HT1080 (cell line): ENCODE measurements around the gene SNED1. TPM values are rescaled to one million over a fixed set of nuclear protein-coding genes. Genes with fewer than 3 reads are reported as not detected.

Experiments used
- DNase-seq: peaks from one replicate; pipeline ENCODE4 v3.0.0-alpha.2; 2015; ENCODE audit warnings: low read depth
- polyA plus RNA-seq, 2 experiments: library from polyadenylated mRNA; depleted of rRNA; stranded (reverse); fragments of >200 nt; gene quantifications; 2 replicates each; pipeline ENCODE4 v1.2.3, GENCODE V29; 2015
- total RNA-seq: library from RNA; depleted of rRNA; stranded (reverse); fragments of >200 nt; shearing (Covaris generic); gene quantifications from 2 replicates; pipeline ENCODE4 v1.2.3, GENCODE V29; 2014; rRNA removed

Gene SNED1
- 1.8 and 2.7 TPM in 2 replicates for total RNA-seq
- 2.6 and 4.8 TPM in 2 replicates for polyA plus RNA-seq (2015; cell fraction: cytosol; rRNA removed)
- 7.6 and 8.4 TPM in 2 replicates for polyA plus RNA-seq (2015; cell fraction: nucleus; rRNA removed)

DNA sequence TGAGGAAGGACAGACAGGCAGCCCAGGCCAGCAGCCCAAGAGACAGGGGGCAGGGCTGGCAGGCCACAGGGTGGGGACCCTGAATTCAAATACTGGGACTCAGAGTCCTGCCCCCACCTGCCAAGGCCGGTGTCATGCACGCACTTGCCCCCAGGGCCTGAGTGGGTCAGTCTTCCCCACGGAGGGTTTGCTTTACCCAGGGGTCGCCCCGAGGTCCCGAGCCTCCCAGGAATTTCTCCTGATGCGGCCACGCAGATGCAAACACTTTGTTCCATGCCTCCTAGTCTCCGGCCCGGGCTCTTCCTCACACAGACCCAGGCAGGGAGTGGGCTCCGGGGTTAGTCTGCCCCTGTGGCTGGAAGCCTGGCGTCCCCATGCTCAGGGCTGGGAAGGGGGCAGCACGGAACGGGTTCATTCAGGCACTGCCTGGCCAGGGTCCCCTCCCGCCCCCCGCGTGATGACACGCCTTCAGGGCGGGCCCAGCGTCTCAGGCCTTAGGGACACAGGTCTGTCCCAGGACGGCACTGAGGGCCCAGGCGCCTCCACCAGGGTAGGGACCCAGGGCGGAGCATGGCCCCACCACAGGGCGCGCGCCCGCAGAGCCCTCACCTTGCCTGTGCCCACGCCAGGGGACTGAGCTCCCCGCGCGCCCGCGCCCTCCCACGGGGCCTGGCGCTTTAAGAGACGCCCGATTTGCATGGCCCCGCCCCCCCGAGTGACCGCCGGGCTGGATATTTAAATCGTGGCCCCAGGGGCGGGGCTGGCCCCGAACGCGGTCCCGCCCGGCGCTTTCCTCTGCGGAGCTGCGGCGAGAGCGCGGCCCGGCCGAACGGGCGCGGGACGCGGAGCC lies at the start of gene SNED1:
Gene SNED1 (plus strand): TSS at position 763 of the 850 bp plus-strand sequence. CDS start 220 bp downstream, outside the sequence.
- peak; percentile 78 for DNase-seq

DNA sequence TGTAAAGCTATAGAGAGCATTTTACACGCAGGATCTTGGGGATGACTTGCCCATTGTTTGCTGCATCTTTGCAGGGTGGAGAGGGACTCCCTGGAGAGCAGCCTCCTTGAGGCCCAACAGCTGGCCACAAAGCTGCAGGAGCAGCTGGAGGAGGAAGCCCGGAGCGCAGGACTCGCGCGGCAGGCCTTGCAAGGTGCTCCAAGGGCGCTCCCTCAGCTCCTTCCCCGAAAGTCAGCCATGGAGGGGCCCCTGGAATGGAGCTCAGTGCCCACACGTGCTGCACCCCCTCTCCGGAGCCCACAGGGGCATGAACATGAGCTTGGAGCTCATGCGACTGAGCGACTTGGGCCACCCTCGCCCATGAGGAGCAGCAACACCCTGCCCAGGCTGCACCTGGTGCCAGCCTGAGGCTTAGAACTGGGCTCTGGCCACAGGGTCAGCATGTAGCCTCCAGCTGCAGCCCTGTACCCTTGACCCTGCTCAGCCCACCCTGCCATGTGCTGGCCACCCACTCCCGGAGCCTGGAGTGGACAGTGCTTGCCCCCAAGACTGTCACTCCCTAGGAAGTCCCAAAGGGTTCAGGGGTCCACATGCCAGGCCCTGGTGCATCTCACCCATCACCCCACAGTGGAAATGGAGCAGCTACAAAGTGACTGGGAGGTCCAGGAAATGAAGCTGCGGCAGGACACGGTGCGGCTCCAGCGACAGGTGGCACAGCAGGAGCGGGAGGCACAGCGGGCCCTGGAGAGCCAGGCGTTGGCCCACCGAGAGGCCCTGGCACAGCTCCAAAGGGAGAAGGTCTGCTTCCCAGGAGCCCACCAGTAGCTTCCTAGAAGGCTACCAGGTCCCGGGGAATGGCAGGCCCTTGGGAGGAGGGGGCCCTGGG lies 49.3 kb upstream of the SNED1 start:
- no peak for DNase-seq

DNA sequence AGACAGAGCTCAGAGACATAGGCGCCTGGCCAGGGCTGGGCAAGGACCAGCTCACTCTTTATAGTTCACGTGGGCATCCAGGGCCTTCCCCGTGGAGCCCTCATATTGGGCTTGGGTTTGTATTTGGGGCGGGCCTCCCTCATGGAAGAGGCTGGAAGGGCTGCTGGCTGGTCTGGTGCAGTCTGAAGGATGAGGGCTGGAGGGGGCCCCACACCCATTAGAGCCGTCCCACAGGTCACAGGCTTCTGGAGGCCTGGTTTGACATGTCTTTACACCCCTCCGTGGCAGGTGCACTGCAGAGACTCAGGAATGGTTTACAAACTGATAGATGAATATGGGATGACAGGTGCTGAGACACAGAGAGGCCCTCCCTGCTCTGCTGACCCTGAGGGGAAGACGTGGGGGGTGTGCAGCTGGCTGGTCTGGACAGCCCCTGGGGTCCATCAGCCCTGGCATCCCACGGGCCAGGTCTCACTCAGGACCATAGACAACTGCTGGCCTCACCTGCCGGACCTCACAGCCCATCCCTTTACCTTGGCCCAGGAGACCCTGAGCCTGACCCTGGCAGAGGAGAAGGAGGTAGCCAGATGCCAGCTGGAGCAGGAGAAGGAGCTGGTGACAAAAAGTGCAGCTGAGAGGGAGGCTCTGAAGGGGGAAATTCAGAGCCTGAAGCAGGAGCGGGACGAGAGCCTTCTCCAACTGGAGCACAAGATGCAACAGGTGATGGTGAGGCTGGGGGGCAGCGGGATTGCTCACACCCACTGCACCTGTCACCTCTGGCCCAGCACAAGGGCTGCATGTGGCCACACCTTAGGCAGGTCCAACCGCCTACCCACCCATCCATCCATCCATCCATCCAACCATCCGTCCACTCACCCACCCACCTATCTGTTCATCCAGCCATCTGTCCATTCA lies 48.4 kb upstream of the SNED1 start:
- no peak for DNase-seq

DNA sequence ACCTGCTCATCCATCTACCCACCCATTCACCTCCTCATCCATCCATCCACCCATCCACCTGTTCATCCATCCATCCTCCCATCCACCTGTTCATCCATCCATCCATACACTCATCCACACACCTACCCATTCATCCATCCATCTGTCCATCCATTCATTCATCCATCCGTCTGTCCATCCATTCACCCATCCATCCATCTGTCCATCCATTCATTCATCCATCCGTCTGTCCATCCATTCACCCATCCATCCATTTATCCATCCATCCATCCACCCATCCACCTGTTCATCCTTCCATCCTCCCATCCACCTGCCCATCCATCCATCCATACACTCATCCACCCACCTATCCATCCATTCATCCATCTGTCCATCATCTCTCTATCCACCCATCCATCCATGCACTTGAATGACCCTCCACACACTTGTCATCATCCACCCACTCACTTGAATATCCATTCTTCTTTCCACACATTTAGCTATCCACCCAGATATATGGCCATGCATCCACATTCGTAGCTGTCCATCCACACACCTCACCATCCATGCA lies 47.3 kb upstream of the SNED1 start:
- DNase-seq = no peak

DNA sequence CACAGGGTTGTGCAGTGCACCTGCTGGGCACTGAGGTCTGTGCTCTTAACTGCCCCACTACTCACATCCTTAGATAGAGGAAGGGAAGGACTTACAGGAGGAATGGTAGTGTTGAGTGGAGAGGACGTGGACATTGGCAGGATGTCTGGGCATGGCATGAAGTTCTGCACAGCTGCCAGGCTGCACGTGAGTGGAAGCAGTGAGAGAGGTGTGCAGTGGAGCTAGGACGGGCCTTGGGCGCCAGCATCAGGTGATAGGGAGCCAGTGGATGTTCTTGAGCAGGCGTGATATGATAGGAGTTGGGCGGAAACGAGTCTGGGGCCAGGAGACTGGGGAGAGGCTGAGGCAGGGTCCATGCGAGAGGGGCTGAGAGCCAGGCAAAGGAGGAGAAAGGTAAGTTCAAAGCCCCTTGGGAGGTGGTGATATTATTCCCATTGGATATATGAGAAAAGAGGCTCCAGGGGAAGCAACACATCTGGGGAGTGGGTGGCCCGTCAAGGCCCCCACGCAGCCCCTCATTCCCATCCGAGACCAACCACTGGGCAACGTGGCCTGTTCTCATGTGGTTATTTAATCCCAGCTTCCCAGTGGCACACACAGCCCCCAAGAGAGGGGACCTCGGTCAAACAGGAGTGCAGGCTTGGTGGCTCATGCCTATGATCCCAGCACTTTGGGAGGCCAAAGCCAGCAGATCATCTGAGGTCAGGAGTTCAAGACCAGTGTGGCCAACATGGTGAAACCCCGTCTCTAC lies 45.7 kb upstream of the SNED1 start:
- DNase-seq = no peak

DNA sequence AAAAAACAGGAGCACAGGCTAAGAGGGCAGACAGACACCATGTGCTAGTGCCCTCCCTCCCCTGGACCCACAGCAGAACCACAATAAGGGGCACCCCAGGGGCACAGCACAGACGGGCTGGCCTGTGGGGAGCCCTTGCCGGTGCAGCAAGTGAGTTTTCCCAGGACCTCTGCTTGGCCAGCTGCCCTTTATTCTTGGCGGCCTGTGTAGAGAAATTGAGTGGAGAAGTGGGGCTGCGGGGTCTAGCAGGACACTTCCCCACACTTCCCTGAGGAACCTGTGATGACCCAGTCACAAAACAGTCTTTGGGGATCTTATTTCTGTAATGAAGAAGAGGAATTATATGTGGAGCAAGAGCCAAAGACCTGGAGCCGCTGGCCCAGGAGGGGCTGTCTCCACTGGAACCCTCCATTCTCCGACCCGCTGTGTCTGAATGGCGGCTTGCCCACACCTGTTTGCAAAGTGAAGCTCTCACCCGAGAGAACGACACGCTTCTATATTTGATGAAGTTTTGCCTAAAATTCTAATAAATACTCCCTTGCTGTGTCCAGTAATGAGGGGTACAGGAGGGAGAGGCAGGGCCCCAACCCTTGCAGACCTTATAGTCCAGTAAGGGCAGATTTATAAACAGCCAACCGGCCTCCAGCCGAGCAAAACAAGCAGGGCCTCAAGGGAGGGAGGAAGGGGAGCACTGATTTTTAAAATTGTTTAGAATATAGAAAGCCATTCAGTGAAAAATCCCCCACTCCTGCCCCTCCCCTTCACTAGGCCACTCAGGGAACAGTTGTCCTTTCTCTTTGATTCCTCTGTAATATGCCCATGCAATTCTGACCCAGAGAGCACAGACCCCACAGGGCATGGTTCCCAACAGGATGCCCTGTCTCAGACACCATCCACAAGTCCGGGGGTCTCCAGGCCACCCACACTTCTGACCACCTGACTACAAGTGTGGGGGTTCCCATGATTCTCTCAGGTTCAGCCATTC lies 44.7 kb upstream of the SNED1 start:
- DNase-seq = no peak

DNA sequence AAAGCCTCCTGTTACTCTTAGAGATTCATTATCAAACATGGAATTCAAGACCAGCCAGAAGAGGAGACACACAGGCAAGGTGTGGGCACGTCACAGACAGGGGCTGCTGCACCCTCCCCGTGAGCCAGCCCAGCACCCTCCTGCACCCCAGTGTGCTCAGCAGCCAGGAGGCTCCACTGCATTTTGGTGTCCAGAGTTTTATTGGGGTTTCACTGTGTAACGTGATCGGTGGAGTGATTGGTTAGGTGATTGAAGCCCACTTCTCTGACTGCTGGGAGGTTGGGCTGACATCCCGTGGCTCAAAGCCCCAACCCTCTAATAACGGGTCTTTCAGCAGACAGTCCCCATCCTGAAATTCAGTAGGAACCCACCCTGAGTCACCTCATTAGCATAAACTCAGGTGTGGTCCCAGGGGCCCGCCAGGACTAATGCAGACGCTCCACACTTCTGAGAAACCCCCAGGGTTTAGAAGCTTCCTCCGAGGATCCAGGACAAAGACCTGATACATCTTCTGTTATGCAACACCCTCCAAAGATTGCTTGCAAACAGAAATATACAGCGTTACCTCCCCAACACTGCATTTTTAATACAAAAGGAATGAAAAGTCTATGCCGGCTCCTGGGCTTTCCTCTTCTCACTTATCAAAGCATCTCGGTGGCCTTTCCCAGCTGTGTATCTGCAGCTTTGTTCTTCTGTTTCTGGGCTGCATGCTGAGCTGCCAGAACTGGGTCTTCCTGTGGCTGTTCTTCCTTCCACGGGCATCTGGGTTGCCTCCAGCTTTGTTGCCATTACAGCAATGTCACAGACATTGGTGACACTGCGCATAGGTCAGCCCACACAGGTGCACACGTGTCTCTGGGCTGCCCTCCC lies 43.7 kb upstream of the SNED1 start:
- no peak for DNase-seq

DNA sequence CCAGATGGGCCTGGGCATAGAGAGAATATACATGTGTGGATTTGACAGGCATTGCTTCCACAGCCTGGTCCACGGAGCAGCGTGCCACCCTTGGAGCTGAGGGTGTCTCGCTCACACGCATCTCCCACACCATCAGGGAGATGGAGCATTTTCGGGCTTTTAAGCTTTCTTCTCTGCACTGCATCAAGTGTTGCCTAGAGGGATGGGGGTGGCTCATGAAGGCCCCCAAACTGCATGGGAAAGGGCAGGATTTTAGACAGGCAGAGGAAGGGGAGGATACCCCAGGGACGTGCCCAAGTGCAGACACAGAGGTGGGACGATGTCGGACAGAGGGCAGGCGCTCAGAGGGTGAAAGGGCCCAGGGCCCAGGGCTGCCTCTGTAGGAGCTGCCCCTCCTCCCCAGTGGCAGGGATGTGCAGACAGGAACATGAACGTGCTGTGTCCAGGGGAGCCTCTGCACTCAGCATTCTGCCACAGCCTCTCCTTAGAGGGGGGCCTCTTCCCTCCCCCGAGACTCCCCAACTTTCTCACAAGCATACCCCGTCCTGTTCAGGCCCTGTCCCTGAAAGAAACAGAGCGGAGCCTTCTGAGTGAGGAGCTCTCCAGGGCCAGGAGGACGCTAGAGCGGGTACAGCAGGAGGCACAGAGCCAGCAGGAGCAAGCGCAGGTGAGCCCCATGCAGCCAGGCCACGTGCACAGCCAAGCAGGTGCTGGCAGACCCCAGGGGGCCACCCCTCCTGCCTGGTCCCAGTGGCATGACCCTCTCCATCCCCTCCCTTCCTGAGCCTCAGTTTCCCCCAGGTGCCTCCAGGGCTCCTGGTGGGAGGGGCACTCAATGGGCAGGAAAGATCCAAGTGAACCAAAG lies 42.9 kb upstream of the SNED1 start:
- DNase-seq = no peak

DNA sequence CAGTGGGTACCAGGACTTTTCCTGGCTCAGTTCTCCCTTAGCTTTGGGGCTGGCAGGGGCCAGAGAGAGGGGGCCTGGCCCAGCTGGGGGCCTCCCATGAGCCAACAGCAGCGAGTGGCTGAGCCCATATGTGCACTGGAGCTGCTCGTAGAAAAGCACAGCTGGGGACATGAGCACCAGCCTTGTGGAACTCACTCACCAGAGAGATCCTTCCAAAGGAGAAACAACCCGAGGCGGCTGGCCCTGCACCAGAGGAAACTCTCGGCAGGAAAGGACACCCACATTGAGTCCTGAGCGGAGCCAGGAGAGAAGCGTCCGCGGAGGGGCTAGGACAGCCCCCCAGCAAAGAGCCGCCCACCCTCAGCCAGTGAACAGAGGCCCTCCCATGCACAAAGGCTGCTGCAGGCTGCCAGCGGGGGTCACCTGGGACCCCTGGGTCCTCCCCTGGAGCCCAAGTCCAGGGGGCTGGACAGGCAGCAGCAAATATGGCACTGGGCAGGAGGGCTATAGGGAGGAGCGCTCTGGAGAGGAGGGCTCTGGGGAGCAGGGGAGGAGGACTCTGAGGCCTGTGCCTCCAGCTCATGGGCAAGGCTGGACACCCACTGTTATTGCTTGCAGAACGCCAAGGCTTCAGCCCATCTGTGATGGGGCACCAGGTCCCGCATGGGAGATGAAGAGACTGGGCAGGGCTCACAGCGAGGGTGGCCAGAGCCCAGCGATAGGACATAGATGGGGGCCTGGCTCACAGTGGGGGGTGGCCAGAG lies 42.1 kb upstream of the SNED1 start:
- DNase-seq = no peak

DNA sequence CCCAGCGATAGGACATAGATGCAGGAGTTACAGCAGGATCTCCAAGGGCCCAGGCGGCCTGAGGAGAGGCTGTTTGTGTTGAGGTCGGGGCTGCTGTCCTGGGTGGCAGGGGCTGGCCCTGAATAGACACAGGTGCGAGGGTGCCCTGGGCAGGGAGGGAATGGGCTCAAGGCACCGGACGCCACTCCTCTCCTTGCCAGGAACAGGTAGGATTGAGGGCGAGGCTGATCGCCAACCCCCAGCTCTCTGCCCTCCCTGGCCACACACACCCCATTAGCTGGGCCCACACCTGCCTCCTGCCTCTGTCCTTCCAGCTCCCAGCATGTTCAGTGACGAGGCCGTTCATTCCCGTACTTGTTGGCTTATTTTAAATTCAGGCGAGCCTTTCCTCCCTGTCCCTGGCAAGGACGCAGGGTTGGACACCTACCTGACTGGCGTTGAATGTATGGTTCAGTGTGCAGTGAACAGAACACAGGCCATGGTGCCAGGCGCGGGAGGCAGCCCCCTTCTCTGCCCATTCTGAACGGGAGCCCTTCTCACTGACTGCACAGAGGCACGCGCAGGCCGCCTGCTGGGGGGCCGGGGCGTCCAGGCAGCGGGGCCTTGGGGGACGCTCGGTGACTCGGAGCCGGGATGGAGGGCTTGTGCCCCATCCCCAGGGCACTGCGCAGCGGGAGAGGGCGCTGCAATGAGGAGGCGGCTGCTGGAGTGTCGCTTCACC lies 41.3 kb upstream of the SNED1 start:
- no peak for DNase-seq

DNA sequence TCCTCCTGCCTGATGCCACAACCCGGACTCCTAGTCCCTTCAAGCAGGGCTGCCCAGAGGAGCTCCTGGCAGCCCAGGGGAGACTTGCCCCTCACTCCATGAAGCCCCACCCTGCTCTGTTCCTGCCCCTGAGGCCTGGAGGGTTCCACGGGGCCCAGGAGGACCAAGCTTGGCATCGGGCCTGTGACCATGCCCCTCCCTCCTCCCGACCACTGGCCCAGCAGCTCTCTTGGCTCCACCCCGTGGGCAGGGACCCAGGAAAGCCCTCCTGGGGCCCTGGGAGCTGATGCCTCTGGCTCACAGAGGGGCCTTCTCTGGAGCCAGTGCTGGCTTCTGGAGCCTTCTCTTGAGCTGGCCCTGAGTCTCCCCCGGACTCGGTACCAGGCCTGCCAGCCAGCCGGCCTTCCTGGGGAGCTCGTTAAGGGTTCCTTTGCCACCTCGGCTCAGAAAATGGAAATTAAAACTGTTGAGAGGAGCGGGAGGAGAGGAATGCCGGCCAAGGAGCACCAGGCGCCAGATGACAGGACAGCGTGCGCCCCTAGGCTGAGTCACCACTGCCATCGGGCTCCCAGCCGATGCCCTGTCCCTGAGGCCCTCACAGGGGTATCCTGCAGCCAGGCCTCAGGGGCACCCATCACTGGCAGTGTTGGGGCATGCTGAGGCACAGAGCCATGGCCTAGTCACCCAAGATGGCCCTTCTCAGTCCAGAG lies 40.6 kb upstream of the SNED1 start:
- no peak for DNase-seq

DNA sequence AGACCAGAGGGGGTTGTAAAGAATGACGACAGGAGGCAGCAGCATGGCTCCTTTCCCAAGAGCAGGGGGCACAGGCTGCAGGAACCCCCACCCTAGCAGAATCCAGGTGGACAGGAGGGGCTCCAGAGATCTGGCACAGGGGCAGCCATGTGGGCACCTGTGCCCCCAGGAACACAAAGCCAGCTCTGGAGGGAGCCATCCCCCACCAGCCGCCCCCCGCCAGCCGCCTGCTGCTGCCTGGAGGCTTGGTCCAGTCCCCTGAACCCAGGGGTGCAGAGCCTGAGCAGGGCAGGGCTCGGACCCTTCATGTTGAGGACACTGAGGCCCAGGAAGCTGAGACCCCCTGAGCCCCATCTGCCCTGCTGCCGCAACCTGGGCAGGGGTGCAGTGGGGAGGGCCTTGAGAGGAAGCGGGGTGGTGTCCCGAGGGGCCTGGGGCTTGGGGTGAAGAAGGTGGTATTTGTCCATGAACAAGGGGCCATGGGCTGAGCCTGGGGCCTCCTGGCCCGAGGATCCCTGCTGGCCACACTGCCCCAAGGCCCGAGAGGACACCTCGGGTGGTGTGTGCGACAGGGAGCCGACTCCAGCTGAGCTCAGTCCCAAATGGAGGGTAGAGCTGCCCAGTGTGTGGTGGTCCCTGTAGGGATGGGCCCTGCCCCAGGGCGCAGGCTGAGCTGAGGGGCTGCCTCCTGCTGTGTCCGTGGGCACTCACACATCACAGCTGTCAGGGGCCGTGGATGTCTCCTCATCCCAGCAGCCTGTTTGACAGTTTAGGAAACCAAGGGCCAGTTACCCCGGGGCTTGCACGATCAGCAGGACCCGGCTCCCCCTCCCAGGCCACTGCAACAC lies 39.8 kb upstream of the SNED1 start:
- no peak for DNase-seq

DNA sequence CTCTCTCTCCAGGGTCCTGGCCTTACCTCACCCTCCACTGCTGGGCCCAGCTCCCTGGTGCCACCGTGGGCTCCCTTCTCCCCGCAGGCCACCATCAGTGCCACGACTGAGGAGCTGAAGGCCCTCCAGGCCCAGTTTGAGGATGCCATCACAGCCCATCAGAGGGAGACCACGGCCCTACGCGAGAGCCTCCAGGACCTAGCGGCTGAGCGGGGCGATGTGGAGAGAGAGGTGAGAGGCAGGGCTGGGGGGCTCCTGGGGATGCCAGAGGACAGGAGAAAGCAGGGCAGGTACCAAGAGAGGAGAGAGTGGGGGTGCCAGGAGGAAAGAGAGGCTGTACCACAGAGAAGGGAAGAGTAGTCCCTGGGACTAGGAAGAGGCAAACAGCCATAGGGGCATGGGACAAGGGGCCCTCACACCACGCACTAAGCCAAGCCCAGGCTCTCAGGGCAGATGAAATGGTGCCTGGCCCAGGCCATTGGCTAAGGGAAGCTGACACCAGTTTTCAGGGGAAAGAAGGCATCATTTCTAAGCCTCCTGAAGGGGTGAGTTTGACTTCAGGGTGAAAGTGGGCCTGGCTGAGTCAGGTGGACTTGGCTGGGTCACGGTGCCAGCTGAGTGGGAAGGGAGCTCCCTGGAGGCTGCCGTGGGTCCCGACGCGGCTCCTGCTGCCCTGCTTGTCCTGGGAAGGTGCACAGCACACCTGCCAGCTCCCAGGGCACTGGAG lies 39.0 kb upstream of the SNED1 start:
- DNase-seq = no peak
